HG03139 (cell line): ENCODE data around the gene PROB1.
"Not testable (repeated sequence)": the region's sequence is repeated elsewhere in the genome, so short reads cannot be mapped to it uniquely, and the experiment has no call there.

Experiments
- ATAC-seq: cut with Tn5 transposase; IDR thresholded peaks from one replicate; pipeline ENCODE4 v1.9.1; 2021; ENCODE audit not compliant: unreplicated experiment

Gene PROB1

DNA sequence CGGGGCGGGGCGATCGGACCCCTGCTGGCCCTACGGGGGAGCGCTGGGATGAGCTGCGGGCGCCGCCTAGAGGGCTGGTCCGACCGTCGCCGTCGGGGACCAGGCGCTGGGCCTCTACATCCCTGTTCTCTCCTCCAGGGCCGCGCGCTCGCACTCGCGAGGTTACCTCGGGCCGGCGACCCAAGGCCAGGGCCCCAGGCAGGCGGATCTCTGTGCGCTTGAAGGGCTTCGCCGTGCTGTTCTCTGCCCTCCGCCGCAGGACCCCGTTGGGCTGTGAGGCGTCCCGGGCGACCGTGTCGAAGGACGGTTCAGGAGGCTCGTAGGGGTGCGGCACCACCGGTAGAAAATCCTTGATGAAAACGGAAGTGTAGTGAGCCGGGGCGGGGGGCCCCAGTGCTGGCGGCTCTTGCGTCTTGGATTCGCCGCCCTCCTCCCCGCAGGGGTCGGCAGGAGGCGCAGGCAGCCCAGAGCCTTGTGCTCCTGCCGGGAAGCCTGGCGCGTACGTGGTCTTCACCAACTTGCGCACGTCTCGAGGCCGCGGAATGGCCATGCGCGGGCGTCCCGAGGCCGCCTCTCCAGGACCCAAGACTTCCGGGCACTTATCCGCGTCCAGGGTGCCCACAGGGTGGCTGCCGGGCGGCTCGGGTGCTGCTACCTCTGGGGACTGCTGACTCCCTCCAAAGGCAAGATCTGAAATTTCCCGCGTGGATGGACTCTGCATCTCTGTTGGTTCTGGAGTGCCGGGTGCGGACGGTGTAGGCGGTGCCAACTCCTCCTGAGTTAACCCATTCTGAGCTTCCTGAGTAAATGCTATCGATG, 2.0 kb downstream of the PROB1 start:
- peak; percentile 40 for ATAC-seq

DNA sequence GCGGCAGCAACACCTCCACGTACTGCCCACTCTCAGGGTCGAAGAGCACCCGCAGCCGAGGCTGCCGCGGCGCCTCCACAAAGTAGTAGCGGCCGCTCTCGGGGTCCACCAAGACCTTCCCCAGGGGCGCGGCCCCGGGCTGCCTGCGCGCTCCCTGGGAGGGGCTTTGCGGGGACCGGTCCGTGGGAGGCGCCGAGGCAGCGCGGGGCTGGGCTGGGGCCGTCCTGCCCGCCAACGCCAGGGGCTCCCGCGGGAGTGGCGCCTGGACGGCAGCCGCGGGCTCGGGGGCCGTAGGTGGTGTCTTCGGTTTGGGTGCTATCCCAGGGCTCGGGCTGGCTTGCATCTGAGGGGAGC, 2.6 kb downstream of the PROB1 start:
- ATAC-seq: no peak

DNA sequence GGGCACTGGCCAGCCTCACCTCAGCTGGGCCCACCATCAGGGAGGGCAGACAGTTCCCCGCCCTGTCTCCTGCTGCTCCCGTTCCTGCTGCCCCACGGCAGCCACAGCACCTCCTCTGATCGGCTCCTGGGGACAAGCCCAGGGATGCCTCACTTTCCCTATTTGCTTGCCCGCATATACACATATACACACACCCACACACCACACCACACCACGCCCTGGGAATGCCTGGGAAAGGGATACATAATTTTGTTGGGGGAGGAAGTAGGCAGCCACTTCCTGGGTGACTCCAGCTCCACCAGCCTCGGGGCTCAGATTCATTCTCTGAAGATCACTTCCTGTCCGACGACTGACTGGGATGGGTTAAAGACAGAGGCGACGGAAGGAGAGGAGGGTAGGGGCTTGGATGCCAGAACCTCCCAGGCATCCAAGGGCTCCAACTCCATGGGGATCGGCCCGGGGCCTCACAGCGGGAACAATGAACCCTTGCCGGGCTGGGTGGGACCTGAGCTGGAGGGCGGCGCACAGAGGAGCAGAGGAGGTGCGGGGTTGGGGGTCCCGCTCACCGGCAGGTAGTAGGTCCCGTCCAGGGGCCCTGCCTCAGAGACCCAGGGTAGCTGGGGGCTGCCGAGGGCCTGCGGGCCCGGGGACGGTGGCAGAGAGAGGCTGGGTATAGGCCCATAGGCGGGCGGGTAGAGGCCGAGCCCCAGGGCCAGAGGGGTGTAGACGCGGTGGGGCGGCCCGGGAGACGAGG, 3.2 kb downstream of the PROB1 start:
- no peak for ATAC-seq

DNA sequence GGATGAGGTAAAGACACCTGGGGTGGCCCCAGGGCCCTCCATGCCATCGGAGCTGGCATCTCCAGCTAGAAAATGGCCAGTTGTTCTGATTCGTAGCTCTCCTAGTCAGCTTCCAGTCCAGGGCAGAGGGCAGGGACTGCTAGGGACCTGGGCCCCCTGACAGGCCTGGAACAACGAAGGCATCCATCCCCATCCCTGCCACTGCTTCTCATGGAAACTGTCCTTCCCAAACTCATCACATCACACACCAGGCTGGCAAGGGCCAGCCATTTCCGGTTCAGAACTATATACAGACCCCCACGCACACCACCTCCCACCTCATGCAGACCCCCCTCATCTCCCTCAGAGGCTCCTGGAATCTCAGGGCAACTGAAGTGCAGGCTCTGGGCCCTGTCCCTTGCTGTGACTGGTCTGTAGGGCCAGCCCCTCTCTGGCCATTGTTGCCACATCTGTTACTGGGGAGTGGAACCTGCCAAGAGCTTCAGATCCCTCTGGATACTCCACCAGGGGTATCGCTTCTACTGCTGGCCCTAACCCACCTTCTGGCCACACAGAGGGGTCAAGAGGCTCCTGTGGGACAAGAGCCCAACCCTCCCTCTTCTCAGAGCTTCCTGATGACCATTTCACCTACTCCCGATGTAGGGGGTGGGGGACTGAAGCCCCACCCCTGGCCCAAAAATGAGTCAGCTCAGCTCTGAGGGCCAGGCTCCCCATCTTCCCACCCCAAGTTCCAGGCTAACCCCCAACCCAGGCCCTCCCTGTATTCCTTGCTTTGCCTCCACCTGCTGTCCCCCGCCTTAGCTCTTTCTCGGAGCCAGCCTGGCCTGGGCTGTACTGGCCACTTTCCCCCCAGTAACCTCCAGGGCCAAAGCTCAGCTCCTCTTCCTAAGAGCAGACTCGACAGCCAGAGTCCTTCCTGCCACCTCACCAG, 4.0 kb downstream of the PROB1 start:
- no peak for ATAC-seq

DNA sequence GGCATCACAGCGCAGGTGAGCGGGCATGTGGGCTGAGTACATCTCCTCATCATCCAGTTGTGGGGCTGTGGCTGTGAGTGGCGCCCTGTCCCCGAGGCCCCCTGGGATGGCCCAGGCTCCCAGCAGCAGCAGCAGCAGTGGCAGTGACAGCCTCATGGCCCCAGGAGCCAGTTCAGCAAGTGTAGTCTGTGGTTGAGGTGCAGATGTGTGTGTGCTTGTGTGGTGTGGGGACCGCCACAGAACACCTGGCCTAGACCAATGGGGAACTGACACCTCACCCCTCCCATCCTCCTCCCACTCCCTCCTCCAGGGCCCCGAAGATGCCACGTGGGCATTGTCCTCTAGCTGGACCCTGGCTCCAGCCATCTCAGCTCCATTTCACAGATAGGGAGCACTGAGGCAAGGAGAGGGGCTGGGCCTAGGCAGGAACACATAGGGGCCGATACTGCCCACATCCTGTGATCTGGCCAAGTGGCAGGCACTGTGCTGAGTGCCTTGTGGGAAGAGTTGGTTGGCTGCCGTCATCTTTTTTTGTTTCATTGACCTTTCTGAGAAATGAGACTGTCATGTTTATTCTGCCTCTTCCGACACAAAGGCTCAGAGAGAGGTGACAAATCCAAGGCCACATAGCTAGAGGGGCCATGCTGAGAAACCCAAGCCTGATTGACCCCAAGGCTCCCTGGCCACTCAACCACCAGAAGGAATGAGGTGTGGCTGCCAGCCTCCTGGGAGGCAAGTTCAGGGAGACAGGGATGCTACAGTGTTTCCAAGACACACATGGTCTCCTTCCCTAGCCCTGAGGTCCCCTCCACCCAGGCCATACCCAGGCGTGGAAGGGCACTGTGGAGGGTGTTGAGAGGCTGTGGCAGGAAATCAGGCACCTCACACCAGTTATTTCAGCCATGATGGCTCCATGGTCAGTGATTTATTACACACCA, 4.9 kb downstream of the PROB1 start, which contains the start of gene MZB1:
TSS of gene MZB1 (minus strand) at position 213 of the 938 bp plus-strand sequence. CDS start at position 156, 57 bp downstream.
- ATAC-seq: peak; percentile 28

DNA sequence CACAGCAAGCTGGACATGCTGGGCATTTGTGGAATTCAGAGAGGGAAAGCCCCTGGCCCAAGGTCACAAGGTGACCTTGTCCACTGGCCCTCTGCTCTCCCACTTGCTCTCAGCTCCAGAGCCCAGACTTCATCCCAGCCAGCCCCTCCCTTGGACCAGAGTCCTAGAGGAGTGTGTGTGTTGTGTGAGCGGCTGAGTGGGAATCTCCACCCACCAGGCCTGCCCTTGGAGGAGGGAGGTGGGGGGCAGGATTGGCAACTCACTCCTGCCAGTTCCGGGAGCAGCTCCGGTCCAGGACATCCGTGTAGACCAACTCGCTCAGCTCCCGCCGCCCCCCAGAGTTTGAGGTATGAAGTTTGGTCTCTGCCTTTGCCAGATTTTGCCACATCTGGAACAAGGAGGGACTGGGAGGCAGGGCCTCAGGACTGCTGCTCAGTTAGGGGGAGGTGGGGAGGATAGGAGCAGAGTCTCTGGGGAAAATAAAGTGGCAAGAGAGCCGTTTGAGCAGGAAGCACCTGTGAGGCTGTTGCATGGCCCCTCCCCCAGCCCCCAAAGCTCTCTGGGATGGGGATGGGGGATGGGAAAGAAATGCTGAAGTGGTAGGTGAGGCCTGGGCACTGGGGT, 6.6 kb downstream of the PROB1 start:
- ATAC-seq: no peak

DNA sequence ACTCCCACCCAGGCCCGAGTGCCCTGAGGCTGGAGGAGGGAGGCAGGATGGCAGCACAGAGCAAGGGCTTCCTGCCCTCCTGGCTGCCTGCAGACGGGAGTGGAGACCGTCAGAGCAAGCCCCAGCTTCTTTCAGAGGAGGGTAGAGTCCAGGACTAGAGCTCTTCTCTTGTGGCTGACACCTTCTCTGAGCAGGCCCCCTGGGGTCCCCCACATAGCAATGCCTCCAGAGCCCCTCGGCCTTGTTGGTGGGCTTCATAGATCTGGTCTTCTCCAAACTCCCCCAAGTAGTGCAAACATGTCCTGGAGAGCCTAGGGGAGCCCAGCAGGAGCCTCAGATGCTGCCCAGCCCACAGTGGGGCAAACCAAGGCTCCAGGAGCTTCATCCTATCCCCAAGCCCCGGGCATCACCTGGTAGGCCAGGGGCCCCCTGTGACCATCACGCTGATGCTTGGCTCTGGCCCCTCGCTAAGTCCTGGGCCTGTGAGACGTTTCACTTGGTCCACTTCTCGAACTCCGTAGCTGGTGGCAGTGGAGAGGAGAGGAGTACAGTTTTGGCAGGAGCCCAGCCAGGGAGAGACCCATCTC, 7.2 kb downstream of the PROB1 start:
- ATAC-seq: no peak

DNA sequence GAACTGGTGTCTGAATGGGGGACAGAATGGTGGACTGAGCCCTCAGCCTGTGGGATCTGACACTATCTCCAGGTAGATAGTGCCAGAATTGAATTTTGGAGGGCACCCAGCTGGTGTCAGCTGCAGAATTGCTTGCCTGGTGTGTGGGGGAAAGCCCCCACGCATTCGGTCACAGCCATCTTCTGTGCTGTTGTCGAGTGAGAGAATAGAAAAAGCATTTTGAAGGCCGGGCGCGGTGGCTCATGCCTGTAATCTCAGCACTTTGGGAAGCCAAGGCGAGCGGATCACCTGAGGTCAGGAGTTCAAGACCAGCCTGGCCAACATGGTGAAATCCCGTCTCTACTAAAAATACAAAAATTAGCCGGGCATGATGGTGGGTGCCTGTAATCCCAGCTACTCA, 7.9 kb downstream of the PROB1 start:
- ATAC-seq: not testable (repeated sequence)

DNA sequence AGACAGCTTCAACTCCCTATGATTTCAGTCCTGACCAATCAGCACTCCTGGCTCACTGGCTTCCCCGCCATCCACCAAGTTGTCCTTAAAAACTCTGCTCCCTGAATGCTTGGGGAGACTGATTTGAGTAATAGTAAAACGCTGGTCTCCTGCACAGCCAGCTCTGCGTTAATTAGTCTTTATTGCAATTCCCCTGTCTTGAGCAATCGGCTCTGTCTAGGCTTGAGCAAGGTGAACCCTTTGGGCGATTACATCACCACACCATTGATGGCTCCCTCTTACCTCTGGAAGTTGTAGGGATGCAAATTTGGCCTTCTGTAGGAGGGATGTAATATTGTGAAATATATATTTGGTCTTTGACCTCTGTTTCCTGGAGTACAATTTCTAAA, 8.9 kb downstream of the PROB1 start:
- no peak for ATAC-seq

DNA sequence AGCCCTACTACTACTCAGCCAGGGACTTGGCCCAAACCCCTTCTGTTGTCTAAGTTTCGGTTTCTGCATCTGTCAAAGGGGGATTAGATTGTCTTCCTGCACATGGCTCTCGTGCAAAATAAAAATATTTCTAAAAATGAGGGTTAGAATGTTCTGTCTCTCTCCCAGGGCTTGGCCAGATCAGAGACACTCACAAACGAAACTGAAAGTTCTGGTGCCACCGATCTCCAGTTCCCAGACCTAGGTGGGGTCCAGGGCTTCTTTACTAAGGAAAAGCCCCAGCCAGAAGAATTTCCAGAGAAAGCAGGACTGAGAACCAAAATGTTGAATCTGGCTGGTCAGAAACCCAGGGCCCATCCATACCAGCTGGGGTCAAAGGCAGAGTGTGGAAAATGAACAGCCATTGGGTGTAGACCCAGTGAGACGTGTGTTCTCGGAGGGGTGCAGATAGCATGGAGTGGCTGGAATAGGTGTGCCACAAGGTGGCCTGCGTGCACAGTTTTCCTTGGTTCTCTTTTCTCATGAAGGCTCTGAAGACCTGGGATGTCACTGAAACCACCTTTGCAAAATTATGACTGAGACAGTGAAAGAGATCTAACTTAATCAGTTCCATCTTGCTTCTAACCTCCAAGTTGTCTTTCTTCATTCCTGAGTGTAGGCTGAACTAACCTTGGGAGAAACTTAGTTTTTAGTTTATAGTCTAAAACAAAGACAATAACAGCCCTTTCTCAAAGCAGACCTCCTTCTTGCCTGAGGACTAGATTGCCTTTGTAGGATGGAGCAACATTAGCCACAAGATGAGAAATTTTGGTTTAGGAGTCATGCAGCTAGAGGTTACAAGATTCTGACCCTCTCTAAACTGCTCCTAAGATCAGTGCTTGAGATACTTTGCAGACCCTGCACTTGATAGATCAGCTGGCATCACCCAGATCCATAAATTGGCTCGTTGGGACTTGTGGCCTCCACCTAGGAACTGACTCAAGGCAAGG, 9.5 kb downstream of the PROB1 start:
- no peak for ATAC-seq

DNA sequence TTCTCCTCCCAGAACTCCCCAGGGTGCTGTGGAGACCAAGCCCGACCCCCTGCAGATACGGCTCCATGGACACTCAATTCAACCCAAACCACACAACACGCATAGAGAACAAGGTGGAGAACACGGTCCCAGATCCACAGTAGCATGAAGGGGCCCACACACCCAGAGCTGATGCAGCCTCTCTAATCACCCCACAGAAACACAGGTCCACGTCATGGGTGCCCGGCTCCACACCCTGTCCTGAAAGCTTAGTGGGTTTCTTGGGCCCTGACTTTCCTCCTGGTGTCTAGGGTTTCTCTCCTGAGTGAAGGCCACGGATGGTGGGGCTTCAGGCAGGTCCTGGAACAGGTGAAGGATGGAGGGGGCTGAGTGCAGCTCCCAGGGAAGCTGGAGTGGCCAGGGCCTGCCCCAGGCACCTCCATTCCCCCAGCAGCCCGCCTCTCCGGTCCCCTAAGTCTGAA, 10.3 kb downstream of the PROB1 start:
- ATAC-seq: no peak

DNA sequence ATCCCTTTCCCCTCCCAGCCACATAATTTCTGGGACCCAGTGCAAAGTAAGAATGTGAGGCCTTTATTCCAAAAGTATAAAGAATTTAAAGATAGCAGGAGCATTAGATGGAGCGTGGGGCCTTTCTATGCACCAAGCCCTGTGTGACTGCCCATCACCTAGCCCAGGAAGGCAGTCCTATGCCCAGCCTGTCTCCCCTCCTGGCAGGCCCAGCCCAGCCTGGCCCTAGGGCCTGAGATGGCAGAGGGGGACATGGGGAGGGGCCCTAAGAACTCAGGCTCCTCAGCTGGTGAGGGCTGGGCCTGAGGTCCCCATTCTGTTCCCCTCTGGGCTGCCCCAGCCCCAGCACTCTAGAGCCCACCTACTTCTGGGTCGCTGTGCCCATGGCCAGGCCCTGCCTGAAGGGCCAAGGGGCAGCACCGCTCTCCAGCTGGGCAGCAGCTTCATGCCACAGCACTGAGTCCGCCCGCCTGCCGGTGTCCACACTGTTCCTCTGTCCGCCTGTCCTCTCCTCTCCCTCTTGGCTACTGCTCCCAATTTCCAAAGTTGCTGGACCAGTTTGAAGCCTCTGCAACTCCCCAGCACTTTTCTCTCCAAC, 10.8 kb downstream of the PROB1 start:
- ATAC-seq: no peak

DNA sequence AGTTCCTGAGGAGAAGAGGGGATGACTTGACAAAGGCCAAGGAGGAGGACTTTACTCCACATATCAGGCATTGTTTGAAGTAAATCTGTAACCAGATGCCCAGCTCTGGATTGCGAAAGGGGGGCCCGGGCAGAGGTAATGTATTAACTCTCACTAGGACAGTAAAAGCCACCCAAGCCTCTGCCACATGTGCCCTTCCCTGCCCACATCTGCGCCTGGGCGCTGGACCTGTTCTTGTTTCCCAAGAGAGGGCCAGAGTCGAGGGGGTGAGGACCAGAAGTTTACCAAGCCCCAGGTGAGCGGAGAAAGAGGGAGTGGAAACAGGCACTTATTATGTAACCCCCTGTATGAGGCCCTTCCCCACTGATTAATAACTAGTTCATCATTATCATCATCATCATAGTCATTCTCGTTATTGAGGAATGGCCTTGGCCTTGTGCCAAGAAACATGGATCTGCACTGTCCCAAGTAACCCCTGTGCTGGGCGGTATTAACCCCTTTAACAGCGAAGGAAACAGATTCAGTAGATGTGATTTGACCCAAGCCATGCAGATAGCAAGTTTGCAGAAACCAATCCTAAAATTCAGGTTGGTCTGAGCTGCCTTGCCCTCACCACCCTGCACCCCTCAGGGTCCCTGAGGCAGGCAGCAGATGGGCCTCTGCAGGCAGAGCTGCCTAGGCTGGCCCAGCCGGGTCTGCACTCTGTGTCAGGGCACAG, 11.5 kb downstream of the PROB1 start, which contains the start of gene SLC23A1:
TSS of gene SLC23A1 (minus strand) at position 23 of the 718 bp plus-strand sequence. CDS start 44 bp downstream, outside the sequence.
- ATAC-seq: no peak

DNA sequence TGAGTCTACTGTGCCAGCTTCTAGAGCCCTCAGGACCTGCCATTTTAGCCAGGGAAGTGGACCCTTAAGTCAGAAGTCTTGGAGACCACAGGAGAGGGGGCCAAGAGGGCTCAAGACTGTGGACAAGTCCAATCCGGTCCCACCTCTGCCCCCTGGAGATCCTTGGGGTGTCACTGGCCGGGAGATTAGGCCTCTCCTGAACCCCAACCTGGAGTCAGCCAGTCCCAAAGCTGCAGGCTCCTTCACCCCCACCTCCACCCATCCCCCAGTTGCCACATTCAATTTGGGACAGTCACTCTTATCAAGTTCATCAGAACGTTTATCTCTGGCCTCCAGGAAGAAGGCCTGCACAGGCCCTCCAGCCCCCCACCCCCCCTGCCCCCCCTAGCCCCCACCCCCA, 12.1 kb downstream of the PROB1 start:
- no peak for ATAC-seq

DNA sequence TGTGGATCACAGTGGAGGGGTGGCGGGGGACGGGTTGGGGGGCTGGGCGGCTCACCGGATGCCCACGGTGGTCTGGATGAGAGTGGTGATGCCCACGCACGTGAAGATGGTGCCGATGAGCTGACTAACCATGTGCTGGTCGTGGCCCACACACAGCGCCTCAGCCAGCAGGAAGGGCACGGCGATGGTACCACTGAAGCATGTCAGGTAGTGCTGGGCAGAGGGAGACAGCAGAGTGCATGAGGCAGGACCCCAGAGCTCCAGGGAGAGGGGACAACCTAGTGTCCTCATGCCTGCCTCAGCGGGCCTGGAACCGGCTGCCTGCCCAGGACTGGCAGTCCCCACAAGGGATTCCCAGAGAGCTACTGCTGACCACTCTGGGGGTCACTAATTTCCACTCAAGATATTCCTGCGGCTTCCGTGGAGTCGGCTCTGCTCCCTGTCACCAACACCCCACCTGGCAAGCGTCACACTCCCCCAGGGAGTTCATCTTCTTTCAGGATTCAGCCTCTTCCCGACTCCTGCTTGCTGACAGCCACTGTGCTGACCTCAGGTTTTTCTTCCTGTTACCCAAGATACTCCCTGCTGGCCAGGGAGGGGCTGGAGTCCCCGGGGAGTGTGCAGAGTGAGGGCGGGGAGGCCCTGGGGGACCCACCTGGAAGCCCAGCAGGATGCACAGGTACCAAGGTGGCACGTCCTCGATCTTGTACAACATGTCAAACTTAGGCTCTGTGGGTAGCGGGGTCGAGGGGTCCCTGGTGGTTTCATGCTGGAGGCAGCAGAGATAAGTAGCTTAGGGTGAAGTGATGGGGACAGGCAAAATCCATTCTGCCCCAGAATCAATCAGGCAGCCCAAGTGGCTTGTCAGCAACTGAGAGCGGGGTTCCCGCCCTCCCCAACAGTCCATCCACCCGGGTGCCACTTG, 12.8 kb downstream of the PROB1 start:
- ATAC-seq: no peak
